ENCODE results near the gene MFAP4.

Gene MFAP4

DNA sequence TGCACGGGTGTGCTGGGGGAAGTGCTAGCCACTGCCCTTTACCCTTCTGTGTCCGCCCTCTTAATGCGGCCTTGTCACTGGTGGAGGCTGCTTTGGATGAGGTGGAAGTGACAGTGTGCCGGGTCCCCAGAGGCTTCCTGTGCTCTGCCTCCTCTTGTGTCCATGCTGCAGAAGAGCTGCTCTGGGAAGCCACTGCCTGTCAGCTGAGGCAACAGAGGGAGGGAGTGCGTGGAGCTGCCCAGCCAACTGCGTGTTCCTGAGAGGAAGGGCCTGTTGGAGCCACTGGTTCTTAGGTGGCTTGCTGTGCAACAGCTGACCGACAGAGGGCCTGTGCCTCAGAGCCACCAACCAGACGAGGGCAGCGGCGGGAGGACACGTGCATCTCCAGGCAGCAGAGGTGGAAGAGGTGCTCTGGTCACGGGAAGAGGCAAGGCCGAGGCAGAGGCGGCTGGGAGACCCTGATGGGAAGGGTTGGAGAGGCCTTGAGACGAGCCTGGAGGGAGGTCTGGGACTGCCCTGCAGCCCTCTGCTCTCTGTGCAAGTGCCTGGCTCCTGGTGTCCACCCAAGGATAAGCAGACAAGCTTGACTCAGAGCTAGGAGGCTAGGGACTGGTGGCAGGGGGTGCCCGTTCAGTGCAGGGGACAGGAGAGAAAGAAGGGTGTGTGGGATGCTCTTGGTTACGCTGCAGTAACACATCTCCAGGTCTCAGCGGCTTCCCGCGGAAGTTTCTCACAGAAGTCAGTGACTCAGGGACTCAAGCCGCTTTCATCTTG is 49.9 kb downstream of the MFAP4 start:
- DNase-seq (ENCODE audit: low spot score): no peak
- TF ChIP-seq, protein P1, sequence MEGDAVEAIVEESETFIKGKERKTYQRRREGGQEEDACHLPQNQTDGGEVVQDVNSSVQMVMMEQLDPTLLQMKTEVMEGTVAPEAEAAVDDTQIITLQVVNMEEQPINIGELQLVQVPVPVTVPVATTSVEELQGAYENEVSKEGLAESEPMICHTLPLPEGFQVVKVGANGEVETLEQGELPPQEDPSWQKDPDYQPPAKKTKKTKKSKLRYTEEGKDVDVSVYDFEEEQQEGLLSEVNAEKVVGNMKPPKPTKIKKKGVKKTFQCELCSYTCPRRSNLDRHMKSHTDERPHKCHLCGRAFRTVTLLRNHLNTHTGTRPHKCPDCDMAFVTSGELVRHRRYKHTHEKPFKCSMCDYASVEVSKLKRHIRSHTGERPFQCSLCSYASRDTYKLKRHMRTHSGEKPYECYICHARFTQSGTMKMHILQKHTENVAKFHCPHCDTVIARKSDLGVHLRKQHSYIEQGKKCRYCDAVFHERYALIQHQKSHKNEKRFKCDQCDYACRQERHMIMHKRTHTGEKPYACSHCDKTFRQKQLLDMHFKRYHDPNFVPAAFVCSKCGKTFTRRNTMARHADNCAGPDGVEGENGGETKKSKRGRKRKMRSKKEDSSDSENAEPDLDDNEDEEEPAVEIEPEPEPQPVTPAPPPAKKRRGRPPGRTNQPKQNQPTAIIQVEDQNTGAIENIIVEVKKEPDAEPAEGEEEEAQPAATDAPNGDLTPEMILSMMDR (IDR thresholded peaks at IDR 0.05; ENCODE audit: extremely low read depth, missing control alignments): no peak

DNA sequence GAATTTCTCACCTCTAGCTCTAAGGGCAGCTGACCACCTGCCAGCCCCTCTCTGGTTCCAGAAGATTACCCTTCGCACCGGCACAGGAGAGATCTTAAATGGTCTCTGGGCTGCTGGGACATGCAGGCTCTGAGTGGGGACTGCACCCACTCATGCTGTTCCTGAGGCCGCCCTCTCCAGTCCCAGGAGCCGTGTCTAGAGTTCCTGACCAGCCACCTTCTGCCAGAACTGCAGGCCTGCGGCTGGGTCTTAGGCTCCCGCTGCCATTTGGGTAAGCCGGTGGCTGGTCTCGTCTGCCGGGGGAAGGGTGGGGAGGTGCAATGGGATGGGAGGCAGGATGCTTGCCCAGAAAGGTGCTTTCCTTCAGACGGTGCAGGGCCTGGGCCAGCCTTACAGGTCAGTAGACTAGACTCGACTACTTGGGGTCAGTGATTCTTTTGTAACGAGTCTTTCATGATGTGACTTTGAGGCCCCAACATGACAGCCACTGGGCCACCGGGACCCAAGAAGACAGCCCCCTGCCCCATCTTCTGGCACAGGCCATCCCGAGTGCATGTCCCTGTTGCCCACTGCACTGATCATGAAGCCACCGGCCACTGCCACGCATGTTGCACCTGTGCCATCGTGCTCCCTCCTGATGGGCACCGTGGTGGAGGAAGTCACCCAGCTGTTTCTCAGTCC is 50.9 kb downstream of the MFAP4 start:
- DNase-seq (ENCODE audit: low spot score): no peak
- TF ChIP-seq, protein P1 (IDR thresholded peaks at IDR 0.05; ENCODE audit: extremely low read depth, missing control alignments): no peak

DNA sequence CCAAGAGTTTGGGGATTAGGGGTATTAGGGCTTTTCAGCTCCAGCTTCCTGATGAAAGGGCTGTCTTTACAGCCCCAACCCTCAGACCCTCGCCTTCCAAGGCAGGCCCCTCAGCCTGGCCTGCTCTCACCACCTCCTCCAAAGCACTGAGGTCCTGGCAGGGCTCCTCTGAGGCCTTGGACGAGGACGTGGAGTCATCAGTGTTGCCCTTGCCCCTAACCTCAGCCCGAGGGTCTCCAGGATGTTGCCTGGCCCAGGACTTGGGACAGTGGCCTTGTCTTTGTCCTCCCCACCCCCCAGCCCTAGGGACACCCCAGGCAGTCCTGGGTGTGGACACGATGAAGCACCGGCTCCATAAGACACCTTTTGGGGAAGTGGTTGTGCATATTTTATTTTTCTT is 52.7 kb downstream of the MFAP4 start:
- DNase-seq (ENCODE audit: low spot score): no peak
- TF ChIP-seq, protein P1 (IDR thresholded peaks at IDR 0.05; ENCODE audit: extremely low read depth, missing control alignments): no peak

DNA sequence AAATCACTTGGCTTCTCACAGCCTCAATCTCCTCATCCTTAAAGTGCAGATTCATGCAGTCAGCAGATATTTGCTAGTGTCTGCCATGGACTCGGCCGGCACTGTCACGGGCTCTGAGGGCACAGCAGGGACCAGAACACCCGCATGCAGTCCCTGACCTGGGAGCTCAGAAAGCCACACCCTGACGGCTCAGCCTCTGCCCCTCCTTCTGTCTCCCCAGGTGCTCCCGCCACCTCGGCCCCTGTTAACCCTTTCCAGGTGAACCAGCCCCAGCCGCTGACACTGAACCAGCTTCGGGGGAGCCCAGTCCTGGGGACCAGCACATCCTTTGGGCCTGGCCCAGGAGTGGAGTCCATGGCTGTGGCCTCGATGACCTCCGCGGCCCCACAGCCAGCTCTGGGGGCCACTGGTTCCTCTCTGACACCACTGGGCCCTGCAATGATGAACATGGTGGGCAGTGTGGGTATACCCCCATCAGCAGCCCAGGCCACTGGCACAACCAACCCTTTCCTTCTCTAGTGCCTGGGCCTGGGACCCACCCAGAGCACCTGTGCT is 53.2 kb downstream of the MFAP4 start:
- no peak for DNase-seq (ENCODE audit: low spot score)

More for the DNA sequence above, 53.2 kb downstream of the MFAP4 start:
- TF ChIP-seq, protein P1 (IDR thresholded peaks at IDR 0.05; ENCODE audit: extremely low read depth, missing control alignments): no peak
